H1 (cell line): ENCODE measurements around the gene GALNT1. TPM values are rescaled to one million over a fixed set of nuclear protein-coding genes. Genes with fewer than 3 reads are reported as not detected.

Source experiments
- GABPA ChIP-seq: IDR thresholded peaks from 2 replicates; pipeline ENCODE4 v1.6.1; 2011; ENCODE audit warnings: mild to moderate bottlenecking, low read length, moderate library complexity, borderline replicate concordance; ENCODE audit not compliant: insufficient read depth
- RNF2 ChIP-seq: fragments of 200-900, 300-1000 bp; sonication (generic); IDR thresholded peaks from 2 replicates; pipeline ENCODE4 v1.7.1; 2016; ENCODE audit warnings: borderline replicate concordance, low read depth, mild to moderate bottlenecking, antibody characterized with exemption, low read length; ENCODE audit not compliant: poor library complexity, severe bottlenecking; ENCODE audit errors: missing control alignments
- polyA plus RNA-seq, 7 experiments: library from polyadenylated mRNA; depleted of rRNA in 3 of 7; stranded (reverse) in 5 of 7; unstranded in 2 of 7; fragments of >200 nt in 5 of 7; fragments of 200-250 nt in 2 of 7; gene quantifications; 1 replicate in 5 of 7; 2 replicates in 1 of 7; 4 replicates in 1 of 7; pipeline versions ENCODE4 v1.2.1 to v1.2.3, GENCODE V29; 2011 to 2013; ENCODE audit warnings: missing spikeins in 2 of 7, mixed read lengths in 2 of 7
- total RNA-seq: library from RNA; stranded (reverse); fragmentation: NEBNext Ultra II Directional; extraction: Animal tissue kit (Norgen Biotek cat#: 25700); gene quantifications from 2 replicates; pipeline ENCODE4 v1.2.1, GENCODE V29; 2021
- TF ChIP-seq, protein P1 (sequence below): fragments of 300-600 bp; sonication (generic); IDR thresholded peaks from 2 replicates; pipeline ENCODE4 v1.7.1; 2012; ENCODE audit warnings: low read length, moderate library complexity, mild to moderate bottlenecking, inconsistent platforms; ENCODE audit not compliant: insufficient replicate concordance
- TF ChIP-seq, protein P2 (sequence below), 3 experiments: IDR thresholded peaks; 1 replicate in 2 of 3; 2 replicates in 1 of 3; pipeline versions ENCODE4 v1.5.1 to v1.6.1; 2011; ENCODE audit warnings: low read length in 3 of 3, mild to moderate bottlenecking in 3 of 3, inconsistent platforms in 2 of 3, low read depth in 1 of 3, moderate library complexity in 1 of 3; ENCODE audit not compliant: insufficient read depth in 1 of 3; ENCODE audit errors: control extremely low read depth in 1 of 3

GALNT1 gene
- total and polyA plus RNA-seq, 2 of the 8 experiments (the other 6 are each of a cell fraction or from before 2014, with no cell fraction given) = 22.4 to 101 TPM

DNA sequence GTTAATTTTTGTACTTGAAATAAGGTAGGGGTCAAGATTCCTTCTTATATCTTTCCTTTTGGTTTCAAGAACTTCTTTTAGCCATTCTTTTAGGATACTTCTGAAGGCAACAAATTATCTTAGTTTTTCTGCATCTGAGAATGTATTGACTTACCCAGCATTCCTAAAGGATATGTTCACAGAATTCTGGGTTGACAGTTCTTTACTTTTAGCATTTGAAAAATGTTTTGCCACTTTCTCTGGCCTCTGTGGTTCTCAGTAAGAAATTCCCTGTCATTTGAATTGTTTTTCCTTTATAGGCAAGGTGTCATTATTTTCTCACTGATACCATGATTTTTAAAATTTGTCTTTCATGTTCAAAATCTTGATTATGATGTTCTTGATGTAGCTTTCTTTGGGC is 162.4 kb downstream of the GALNT1 start (continued):
- TF ChIP-seq, protein P1, sequence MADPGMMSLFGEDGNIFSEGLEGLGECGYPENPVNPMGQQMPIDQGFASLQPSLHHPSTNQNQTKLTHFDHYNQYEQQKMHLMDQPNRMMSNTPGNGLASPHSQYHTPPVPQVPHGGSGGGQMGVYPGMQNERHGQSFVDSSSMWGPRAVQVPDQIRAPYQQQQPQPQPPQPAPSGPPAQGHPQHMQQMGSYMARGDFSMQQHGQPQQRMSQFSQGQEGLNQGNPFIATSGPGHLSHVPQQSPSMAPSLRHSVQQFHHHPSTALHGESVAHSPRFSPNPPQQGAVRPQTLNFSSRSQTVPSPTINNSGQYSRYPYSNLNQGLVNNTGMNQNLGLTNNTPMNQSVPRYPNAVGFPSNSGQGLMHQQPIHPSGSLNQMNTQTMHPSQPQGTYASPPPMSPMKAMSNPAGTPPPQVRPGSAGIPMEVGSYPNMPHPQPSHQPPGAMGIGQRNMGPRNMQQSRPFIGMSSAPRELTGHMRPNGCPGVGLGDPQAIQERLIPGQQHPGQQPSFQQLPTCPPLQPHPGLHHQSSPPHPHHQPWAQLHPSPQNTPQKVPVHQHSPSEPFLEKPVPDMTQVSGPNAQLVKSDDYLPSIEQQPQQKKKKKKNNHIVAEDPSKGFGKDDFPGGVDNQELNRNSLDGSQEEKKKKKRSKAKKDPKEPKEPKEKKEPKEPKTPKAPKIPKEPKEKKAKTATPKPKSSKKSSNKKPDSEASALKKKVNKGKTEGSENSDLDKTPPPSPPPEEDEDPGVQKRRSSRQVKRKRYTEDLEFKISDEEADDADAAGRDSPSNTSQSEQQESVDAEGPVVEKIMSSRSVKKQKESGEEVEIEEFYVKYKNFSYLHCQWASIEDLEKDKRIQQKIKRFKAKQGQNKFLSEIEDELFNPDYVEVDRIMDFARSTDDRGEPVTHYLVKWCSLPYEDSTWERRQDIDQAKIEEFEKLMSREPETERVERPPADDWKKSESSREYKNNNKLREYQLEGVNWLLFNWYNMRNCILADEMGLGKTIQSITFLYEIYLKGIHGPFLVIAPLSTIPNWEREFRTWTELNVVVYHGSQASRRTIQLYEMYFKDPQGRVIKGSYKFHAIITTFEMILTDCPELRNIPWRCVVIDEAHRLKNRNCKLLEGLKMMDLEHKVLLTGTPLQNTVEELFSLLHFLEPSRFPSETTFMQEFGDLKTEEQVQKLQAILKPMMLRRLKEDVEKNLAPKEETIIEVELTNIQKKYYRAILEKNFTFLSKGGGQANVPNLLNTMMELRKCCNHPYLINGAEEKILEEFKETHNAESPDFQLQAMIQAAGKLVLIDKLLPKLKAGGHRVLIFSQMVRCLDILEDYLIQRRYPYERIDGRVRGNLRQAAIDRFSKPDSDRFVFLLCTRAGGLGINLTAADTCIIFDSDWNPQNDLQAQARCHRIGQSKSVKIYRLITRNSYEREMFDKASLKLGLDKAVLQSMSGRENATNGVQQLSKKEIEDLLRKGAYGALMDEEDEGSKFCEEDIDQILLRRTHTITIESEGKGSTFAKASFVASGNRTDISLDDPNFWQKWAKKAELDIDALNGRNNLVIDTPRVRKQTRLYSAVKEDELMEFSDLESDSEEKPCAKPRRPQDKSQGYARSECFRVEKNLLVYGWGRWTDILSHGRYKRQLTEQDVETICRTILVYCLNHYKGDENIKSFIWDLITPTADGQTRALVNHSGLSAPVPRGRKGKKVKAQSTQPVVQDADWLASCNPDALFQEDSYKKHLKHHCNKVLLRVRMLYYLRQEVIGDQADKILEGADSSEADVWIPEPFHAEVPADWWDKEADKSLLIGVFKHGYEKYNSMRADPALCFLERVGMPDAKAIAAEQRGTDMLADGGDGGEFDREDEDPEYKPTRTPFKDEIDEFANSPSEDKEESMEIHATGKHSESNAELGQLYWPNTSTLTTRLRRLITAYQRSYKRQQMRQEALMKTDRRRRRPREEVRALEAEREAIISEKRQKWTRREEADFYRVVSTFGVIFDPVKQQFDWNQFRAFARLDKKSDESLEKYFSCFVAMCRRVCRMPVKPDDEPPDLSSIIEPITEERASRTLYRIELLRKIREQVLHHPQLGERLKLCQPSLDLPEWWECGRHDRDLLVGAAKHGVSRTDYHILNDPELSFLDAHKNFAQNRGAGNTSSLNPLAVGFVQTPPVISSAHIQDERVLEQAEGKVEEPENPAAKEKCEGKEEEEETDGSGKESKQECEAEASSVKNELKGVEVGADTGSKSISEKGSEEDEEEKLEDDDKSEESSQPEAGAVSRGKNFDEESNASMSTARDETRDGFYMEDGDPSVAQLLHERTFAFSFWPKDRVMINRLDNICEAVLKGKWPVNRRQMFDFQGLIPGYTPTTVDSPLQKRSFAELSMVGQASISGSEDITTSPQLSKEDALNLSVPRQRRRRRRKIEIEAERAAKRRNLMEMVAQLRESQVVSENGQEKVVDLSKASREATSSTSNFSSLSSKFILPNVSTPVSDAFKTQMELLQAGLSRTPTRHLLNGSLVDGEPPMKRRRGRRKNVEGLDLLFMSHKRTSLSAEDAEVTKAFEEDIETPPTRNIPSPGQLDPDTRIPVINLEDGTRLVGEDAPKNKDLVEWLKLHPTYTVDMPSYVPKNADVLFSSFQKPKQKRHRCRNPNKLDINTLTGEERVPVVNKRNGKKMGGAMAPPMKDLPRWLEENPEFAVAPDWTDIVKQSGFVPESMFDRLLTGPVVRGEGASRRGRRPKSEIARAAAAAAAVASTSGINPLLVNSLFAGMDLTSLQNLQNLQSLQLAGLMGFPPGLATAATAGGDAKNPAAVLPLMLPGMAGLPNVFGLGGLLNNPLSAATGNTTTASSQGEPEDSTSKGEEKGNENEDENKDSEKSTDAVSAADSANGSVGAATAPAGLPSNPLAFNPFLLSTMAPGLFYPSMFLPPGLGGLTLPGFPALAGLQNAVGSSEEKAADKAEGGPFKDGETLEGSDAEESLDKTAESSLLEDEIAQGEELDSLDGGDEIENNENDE = no peak
- no peak for TF ChIP-seq GABPA
- TF ChIP-seq, protein P2, sequence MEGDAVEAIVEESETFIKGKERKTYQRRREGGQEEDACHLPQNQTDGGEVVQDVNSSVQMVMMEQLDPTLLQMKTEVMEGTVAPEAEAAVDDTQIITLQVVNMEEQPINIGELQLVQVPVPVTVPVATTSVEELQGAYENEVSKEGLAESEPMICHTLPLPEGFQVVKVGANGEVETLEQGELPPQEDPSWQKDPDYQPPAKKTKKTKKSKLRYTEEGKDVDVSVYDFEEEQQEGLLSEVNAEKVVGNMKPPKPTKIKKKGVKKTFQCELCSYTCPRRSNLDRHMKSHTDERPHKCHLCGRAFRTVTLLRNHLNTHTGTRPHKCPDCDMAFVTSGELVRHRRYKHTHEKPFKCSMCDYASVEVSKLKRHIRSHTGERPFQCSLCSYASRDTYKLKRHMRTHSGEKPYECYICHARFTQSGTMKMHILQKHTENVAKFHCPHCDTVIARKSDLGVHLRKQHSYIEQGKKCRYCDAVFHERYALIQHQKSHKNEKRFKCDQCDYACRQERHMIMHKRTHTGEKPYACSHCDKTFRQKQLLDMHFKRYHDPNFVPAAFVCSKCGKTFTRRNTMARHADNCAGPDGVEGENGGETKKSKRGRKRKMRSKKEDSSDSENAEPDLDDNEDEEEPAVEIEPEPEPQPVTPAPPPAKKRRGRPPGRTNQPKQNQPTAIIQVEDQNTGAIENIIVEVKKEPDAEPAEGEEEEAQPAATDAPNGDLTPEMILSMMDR (IDR thresholded peaks at IDR 0.05; ENCODE audit: control extremely low read depth in 1 of 3, insufficient read depth in 1 of 3, low read depth in 1 of 3, low read length in 3 of 3) = no peak
- TF ChIP-seq RNF2 = no peak
